ENCODE results near the gene CTSO.
"Not testable (repeated sequence)": the region's sequence is repeated elsewhere in the genome, so short reads cannot be mapped to it uniquely, and the experiment has no call there.

Gene CTSO

DNA sequence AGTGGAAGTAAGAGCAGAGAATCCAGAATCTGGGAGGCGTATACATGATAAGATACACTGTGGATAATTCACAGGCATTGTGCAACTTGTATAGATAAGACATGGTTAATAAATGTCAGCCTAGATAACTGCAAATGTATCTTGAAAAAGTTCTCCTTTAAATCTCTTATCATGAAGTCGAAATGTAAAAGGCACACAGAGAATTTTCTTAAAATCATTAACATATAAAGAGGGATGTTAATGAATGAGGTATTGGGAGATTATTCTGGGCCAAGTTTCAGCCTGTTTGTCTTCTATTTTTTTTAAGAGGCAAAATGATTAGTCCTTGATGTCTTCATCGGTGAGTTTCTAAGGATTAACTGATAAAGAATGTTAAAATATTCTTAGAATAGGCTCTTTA lies 49.3 kb downstream of the CTSO start:
- DNase-seq = no peak

DNA sequence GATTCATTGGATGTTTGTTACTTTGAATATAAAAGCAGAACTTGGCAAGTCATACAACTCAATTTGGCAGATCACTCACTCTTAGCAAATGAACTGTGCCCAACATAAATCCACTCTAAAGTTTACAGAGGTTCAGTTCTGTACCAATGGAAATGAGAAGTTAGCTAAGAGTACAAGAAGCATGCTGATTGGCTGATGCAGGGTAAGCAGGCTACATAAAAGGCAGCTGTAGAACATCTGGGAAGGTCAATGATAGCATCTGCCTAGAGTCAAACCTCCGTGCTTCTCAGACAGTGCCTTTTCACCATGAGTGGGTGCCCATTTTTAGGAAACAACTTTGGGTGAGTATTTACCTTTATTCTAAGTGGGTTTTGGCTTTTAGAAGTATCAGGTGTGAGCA lies 50.2 kb downstream of the CTSO start, which contains the start of gene TDO2:
Gene TDO2, plus strand, starts transcription at position 244 of the 400 bp plus-strand sequence. Its CDS starts 63 bp downstream, at position 307.
- no peak for DNase-seq

DNA sequence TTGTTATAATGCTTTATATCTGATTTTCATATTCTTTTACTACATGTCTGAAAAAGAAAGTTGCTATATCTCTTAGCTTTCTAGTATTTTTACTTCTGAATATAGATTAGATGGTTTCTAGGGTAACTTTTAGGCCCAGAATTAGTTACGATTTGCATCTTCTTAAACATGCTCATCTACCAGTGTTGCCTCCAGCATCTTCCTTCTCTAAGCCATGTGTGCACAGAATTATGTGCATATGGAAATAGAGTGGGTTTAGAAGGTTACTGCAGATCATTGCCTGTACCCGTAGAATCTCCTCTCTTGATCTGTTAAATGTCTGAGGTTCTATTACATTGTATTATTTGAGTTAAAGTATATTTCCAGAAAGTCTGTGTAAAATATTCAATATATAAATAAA lies 52.7 kb downstream of the CTSO start:
- DNase-seq = no peak

DNA sequence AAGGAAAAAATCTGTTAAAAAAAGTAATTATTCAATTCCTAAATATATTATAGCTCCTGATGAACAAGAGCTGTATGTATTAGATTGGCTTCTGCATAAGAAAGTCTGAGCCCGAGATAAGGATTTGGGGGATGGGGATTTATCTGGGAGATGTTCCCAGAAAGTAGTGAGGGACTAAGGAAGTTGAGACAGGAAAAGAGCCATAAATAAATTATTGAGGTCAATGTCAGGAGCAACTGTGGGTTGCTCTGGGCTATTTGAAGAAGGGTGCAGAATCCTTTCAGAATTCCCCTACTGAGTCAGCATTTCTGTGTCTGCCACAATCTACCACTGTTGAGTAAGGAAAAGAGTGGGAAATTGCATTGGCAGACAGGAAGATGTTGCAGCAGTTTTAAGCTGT lies 53.3 kb downstream of the CTSO start:
- DNase-seq = no peak

DNA sequence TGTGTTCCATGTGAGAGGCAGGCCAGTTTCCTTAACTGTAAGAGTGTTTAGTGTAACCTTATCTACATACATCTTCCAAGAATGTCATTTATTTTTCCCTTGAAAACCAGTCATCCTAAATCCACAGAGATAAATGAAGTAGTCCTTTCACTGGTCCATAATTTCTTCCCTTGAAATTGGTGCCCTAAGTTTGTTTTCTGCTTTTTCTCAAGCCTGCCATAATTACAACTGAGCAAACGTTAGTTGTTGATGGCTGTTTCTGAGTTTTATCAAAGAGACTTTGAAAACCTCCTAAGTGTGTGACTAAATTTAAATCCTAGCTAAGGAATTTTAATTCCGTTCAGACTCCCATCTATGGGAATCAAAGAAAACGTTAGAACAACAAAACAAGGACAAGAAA lies 53.8 kb downstream of the CTSO start:
- DNase-seq = no peak

DNA sequence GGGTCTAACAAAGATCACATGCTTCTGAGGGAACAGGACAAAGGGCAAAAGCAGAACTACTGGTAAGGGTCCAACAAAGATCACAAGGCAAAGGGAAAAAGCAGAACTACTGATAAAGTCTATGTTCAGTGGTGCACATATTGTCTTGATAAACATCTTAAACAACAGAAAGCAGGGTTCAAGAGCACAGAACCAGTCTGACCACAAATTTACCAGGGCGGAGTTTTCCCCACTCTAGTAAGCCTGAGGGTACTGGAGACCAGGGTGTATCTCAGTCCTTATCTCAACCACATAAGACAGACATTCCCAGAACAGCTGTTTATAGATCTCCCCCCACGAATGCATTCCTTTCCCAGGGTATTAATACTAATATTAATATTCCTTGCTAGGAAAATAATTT lies 55.3 kb downstream of the CTSO start:
- DNase-seq = not testable (repeated sequence)

DNA sequence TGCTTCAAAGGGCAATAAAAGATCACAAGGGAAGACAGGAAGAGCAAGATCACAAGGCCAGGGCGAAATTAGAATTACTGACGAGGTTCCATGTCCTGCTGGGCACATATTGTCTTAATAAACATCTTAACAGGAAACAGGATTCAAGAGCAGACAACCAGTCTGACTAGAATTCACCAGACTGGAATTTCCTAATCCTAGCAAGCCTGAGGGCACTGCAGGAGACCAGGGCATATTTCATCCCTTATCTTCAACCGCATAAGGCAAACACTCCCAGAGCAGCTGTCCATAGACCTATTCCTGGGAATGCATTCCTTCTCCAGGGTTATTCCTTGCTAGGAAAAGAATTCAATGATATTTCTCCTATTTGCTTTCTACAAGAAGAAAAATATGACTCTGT lies 62.6 kb downstream of the CTSO start:
- no peak for DNase-seq

DNA sequence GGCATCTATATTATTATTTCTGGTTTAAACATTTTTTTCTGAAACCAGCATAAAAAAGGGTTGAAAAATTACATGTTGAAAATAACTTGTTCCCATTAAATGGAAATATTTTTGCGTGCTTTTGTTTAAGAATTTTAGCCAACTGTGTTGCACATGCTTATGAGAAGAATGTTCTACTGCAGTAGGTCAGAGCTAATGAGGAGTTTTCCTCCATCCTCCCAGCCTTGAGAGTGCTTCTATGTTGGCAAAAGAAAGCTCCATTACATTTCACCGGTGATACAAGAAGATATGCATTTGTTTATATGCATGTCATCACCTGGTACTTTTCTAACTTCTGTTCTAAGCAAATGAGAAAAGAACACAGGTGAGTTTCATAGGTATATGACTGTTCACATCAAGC lies 63.7 kb downstream of the CTSO start:
- DNase-seq = no peak

DNA sequence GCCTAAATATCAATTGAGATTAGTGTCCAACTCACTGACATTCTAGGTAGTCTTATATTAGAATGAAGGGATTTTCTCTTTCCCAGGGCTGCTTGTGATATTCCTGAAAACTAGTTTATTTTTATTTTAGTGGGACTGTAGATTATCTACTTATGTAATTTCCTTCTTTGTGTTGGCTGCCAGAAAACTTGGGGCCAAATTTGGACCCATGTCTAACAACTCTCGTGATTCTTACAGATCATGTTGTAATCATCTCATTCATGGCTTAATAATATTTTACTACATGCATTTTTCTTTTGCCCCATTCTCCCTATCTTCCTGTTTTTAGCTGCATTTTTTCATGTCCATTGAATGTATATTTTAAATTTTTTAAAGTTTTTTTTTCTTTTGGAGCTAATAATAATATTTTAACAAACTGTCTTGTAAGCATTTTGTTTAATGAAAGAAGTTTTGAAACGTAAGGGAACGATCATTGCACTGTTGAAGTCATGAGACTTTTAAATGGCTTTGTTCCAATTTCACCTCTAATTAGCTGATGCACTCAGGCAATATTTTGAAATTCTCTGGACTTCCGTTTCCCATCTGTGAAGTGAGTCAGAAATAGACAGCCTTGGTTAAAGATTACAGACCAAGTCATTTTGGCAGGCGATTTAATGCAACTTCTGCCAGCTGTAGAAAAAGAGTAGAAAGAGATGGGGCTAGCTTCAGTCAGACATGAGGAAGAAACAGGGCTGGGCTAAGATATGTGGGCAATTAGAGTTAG lies 64.5 kb downstream of the CTSO start:
- no peak for DNase-seq

DNA sequence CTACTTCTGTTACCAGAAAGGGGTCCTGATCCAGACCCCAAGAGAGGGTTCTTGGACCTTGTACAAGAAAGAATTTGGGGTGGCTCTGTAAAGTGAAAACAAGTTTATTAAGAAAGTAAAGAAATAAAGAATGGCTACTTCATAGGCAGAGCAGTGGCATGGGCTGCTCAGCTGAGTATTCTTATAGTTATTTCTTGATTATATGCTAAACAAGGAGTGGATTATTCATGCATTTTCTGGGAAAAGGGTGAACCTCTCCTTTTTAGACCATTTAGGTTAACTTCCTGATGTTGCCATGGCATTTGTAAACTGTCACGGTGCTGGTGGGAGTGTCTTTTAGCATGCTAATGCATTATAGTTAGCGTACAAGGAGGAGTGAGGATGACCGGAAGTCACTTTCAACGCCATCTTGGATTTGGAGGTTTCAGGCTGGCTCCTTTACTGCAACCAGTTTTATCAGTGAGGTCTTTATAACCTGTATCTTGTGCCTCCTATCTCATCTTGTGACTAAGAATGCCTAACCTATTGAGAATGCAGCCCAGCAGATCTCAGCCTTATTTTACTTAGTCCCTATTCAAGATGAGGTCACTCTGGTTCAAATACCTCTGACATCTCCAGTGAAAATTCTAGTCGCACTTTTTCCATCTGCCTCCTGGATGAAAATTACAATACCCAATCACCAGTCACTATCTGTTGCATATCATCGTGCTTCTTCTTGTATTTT lies 65.7 kb downstream of the CTSO start:
- no peak for DNase-seq

DNA sequence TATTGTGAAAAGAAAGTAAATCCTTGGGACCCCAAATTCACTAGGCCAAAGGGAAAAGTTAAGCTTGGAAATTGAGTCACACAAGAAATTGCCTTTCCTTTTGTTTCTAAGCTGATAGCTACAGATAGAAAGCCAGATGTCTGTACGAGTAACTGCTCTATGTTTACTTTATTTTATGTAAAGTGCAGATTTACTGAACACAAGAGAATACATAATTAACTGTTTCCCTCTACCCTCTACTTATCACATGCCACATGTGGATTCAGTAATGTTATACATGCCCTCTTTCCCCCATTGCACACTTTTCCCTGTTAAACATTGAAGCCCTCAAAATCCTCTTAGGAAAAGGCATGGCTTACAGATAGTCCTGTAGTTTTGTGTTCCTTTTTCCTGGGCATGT lies 66.6 kb downstream of the CTSO start:
- no peak for DNase-seq

DNA sequence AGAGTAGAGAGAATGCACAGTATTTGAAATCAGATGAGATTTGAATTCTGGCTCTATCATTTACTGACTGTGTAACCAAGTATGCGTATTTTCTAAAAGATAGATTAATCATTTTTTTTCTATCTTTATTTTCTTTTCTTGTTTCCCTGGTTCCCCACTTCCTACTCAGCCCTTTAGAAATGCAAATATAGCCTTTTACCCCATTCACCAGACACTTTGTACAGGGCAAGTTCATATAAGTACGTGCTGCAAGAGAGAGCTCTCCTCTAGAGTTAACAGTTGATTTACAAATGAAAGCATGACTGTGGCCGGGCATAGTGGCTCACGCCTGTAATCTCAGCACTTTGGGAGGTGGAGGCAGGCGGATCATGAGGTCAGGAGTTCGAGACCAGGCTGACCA lies 68.0 kb downstream of the CTSO start:
- DNase-seq = no peak

DNA sequence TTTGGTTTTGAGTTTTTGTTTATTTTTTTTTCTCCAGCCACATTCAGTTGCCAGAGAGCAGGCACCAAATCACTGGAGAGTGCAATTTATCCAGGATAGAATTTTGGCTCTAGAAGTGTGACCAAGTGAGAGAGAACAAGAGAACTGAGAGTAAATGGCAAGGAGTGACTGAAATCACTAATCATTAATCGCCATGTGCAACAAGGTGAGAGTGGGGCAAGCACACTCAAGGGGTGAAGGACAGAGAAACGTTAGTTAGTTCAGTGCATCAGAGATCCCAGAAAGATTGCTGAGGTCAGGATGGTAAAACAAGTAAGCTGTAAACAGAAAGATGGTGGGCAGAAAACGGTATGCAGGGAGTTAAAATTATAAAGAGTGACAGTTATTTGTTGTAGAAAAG lies 69.8 kb downstream of the CTSO start:
- DNase-seq = no peak

DNA sequence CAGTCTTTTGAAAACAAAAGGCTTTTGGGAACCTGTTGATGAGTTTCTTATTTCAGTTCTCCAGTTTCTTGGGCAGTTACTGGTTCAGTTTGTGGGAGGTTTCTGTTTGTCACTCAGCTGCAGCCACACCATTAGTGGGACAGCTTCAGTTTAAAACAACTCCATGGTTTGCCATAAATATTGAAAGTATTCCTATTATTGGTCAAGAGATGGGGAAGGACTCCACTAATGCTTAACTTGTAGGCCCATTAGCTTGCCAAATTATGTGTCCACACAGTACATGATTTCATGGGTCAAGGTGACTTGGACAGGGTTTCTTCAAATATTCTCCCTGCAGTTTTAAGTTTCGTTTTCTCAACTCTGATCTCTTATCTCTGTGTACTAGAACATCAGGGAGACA lies 72.1 kb downstream of the CTSO start:
- no peak for DNase-seq

DNA sequence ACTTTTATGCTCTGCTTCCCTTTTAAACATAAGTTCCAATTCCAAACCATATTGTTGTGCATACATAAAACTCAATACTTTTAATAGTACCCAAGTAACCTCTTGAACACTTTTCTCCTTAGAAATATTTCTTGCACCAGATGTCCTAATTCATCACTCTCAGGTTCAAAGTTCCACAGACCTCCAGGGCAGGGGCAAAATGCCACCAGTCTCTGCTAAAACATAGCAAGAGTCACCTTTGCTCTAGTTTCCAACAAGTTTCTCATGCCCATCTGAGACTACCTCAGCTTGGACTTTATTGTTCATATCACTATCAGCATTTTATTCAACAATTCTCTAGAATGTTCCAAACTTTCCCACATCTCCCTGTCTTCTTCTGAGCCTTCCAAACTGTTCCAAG lies 73.9 kb downstream of the CTSO start:
- no peak for DNase-seq

DNA sequence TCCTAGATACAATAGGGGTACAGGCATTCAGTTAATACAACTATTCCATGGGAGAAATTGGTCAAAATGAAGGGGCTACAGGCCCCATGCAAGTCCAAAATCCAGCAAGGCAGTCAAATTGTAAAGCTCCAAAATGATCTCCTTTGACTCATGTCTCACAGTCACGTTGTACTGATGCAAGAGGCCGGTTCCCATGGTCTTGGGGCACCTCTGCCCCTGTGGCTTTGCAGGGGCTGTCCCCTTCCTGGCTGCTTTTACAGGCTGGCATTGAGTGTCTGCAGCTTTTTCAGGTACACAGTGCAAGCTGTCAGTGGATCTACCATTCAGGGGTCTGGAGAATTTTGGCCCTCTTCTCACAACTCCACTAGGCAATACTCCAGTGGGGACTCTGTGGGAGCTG lies 75.1 kb downstream of the CTSO start:
- DNase-seq = no peak

DNA sequence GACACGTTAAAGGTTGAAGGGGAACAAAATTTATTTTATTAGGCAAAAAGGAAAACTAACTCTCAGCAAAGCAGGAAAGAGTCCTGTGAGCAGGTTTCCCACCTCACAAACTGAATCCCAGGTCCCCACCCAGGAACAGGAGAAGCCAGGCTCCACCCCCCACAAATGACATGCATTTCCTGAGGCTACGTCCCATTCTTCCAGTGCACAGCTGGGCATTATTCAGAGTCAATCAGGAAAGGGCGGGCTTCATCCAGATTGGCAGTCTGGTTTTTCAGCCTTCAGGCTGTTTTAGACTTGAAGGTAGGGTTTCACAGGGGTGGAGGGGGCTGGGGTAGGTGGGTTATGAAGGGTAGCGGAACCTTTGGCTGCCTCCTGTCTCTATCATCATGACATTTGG lies 75.7 kb downstream of the CTSO start:
- DNase-seq = no peak

DNA sequence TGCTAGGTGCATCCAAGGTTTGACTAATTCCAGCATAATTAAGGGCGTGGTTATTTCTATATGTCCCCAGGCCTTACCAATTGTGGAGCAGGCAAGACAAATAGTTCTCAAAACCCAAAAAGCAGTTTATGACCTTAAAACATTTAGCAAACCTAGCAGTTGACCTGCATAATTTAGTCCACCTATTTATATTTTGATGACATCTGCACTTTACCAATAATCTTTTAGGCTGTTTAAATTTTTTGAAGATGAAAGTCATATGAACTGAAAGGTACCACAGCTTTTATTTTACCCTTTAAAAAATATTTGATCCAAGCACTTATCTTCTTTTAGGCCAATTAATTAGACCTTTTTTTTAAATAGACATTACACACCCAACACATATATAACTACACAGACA lies 77.8 kb downstream of the CTSO start:
- DNase-seq = no peak
